CD4-positive, alpha-beta T cell treated with Interleukin-6 for 4 hours (primary cell): ENCODE measurements around the gene ANKRD65.
"Not testable (repeated sequence)": the region's sequence is repeated elsewhere in the genome, so short reads cannot be mapped to it uniquely, and the experiment has no call there.

Experiments used
- DNase-seq: peaks from one replicate; pipeline ENCODE4 v3.0.0-alpha.2; 2020; ENCODE audit warnings: mixed read lengths

ANKRD65 gene

DNA sequence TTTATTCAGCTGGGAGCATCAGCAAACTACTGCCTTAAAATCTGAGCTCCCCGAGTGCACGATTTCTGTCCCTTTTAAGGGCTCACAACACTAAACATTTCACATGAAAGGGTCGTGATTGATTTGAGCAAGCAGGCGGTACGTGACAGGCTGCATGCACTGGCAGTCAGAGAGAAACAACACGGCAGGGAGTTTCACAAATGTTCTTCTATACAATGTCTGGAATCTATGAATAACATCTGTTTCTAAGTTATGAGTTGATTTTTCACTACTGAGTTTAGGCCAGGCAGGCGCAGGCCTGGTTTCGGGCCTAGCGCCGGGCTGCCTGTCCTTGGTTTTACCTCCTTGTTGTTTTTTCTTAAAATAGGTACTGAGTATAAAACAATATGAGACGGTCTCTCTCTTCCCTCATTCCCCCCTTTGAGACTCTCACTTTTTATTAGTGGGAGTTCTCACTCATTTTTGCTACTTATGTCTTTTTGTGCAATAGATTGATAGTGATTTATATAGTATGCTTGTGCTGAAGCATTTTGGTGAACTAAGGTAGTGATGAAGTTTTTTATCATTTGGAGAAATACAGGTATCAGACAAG lies 8.7 kb downstream of the ANKRD65 start:
- DNase-seq, result not testable (repeated sequence)

DNA sequence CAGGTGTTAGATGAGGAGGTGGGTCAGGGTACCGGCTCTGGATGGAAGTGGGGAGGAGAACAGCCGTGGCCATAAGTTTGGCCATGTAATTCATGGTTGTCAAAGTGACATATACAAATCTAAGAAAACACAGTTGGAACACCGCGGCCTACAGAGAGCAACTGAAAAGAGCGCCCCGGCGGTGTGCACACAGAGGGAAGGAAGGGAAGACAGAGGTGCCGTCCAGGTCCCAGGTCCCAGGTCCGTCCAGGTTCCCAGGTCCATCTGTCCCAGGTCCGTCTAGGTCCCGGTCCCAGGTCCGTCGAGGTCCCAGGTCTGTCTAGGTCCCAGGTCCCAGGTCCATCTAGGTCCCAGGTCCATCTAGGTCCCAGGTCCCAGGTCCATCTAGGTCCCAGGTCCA lies 9.4 kb downstream of the ANKRD65 start:
- no peak for DNase-seq

- not testable (repeated sequence) for DNase-seq
These were observed 10.8 kb downstream of the ANKRD65 start for GRCh38 chr1:1410238-1410637.

GRCh38 chr1:1407636-1408318 lies 13.3 kb downstream of the ANKRD65 start:
- no peak for DNase-seq

DNA sequence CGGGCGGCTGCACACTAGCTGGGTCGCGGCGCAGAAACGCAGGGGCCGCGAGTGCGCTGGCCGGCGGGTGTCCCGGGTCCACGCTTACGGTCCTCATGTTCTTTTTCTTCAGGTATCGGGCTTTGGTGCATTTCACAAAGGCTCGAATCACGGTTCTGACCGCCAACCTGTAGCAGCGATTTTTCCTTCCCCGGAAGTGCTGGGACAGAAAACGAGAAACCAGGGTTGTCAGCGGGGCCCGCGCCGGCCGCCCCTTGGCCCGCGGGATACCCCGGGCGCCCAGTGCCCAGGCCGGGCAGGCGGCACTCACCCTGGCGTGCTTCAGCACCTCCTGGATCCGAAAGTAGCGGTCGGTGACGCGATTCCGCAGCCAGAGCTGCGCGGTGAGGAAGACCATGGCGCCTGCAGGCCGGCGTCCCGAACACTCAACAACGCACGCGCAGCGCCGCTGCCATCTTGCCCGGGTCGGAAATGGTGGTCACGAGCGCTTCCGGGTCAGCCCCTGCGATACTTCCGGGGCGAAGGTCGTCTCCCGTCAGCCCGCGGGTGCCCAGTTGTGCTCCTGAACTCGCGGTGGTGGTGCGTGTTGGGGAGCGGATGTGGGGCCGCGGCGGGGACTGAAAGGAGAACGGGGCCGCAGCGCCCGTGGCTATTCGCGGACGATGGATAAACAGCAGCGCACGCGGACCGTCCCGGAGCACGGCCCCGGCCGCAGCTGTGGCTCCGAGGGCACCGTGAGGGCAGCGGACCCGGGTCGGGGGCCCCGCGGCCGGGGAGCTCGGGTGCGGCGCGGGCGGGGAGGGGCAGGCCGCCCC lies 14.0 kb downstream of the ANKRD65 start, which contains the start of gene MRPL20:
Gene MRPL20, minus strand, starts transcription at position 473 of the 815 bp plus-strand sequence. Its CDS starts 76 bp downstream, at position 397.
- DNase-seq, result peak; percentile 96

DNA sequence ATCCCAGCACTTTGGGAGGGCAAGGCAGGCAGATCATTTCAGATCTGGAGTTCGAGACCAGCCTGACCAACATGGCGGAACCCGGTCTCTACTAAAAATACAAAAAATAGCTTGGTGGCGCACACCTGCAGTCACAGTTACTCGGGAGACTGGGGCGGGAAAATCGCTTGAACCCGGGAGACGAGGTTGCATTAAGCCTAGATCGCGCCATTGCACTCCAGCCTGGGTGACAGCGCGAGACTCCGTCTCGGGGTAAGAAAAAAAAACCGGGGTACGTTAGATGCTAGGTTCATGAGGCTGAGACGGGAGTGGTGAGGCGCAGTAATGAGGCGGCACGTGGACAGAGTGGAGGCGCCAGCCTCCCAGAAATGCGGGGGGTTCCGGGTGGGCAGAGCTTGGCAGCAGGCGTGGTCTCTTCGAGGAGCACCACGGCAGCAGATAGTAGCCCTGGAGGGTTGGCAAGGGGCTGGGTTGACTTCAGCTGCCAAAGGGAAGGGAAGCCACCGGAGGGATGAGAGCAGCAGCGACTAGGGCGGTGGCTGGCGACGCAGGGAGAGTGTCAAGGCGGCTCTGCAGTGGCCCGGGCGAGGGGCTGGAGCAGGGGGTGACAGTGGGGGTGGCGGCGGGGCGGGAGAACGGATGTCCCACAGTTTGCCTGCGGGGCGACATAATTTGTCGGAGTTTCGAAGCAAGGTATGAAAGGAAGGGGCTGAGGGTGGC lies 14.8 kb downstream of the ANKRD65 start:
- peak; percentile 8 for DNase-seq

- no peak for DNase-seq
These were observed 17.4 kb downstream of the ANKRD65 start for GRCh38 chr1:1403653-1404052.

GRCh38 chr1:1402901-1403392 lies 18.1 kb downstream of the ANKRD65 start:
- not testable (repeated sequence) for DNase-seq

- peak; percentile 27 for DNase-seq
These were observed 18.8 kb downstream of the ANKRD65 start for GRCh38 chr1:1402072-1402900.

- no peak for DNase-seq
These were observed 19.5 kb downstream of the ANKRD65 start for GRCh38 chr1:1401457-1402010.

- no peak for DNase-seq
These were observed 20.3 kb downstream of the ANKRD65 start for GRCh38 chr1:1400576-1401456.

- DNase-seq, result no peak
These were observed 21.1 kb downstream of the ANKRD65 start for GRCh38 chr1:1399872-1400575.

- DNase-seq, result peak; percentile 99
These were observed 21.7 kb downstream of the ANKRD65 start, which contains the start of gene CCNL2 for GRCh38 chr1:1399187-1399871. TSS of gene CCNL2 (minus strand) at chr1:1399335. CDS start at chr1:1399306, 29 bp downstream.

DNA sequence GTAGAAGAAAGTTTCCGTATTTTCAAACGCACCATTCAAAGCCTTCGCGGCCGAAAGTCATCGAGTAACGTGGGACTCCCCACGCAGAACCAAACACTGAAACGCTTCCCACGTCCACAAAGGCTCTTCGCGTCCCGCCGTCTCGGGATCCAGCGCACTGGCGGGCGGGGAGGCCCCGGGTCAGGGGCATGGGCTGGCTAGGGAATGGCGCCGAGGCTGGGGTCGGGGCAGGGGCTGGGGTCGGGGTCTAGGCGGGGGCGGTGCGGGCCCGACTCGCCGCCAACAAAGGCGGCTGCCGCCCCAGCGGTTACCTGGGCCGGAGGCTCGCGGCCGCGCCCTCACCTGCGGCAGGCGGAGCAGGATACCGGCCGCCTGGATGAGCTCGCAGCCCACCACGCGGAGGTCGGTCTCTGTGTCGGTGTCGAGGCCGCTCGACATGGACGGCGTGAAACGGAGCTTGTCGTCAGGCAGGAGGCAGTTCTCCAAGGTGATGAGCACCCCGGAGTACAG lies 22.3 kb downstream of the ANKRD65 start:
- DNase-seq, result no peak

DNA sequence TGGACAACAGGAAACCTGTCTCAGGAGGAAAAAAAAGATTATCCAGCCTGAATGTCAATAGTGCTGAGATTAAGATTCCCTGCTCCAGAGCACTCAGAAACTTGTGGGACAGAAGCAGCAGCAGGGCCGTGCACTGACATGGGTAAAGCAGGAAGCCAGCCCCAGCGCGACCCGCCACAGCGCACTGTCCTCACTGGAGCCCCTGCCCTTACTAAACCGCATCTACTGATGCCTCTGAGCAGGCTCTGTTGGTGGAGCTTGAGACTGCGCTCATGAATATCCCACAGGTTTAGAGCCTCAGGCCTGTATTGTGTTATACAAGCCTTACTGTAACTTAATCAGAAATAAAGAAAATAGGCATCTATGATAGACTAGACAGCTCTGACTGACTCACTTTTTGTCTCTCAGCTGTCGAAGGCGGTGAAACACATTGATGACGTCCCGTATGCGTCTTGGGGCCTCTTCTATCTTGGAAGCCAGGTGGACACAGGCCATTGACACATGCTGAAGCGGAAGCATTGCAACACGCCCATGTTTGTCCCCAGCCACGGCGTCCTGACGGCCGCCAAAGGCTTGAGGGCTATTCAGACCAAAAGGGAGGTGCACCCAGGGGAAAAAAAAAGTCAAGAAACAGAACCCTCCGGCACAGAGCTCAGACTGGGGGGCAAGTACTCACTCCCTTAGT lies 23.1 kb downstream of the ANKRD65 start:
- no peak for DNase-seq

DNA sequence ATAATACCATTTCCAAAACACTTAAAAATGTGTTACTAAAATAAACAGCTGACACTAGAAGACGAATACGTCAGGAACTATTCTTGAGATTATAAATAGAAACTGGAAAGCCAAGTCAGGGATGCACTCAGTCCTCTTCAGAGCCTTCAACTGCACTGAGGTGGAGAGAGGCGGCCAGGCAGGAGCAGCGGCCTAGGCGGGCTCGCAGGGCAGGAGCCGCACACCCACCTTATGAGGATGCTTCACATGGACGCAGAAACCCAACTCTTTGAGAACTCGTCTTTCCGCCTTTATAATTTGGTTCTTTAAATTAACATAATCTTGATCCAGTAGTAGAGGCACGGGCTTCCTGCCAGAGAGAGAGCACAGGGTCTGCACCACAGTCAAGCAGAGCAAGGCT lies 25.9 kb downstream of the ANKRD65 start:
- DNase-seq, result no peak

DNA sequence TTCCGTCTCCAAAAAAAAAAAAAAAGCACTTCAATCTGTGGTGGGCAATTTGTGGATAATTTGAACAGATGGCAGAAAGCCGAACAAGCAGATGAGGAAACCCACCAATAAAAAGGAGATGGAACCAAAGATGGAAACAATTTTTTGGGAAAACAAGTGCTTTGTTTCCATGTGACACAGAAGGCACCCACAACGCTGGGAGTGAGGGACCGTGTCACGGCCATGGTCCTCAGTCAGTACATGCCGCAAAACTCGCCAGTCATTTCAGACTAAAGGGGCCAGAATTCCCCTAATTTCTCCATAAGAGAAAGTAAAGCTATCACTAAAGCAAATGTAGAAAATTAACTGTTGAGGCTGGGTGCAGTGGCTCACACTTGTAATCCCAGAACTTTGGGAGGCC lies 27.0 kb downstream of the ANKRD65 start:
- DNase-seq, result no peak

DNA sequence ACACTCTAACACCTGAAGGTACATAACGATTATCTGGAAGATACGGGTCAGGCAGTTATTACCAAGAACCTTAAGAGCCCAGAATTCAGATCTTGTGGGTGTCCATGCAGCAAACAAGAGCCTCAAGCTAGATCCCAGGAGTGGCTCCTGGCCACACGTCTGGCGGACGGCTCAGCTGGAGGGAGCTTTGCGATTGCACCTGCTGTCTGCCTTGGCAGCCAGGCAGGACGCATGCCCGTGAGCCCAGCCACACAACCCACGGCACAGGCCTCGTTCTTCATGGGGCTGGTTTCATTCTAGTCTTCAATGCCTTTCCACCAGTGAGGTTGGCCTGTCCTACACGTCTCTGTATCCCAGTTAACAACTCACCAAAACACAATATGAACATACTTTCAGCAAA lies 27.6 kb downstream of the ANKRD65 start:
- DNase-seq, result no peak
